ENCODE data around the gene LCN2.

LCN2 gene

GRCh38 chr9:128146591-128147120, 2.6 kb upstream of the LCN2 start:
- in situ Hi-C loops (cut with MboI; ENCODE audit: low sequenced_read_pairs), result no loop called here

- in situ Hi-C loops (cut with MboI; ENCODE audit: low sequenced_read_pairs), result no loop called here
Measured at GRCh38 chr9:128148509-128149000, 698 bp upstream of the LCN2 start.

GRCh38 chr9:128149951-128150593, 819 bp downstream of the LCN2 start:
- in situ Hi-C loops (cut with MboI; ENCODE audit: low sequenced_read_pairs), result no loop called here

GRCh38 chr9:128150594-128151308, 1.5 kb downstream of the LCN2 start:
- in situ Hi-C loops (cut with MboI; ENCODE audit: low sequenced_read_pairs), result no loop called here

GRCh38 chr9:128151309-128152132, 2.3 kb downstream of the LCN2 start:
- in situ Hi-C loops (cut with MboI; ENCODE audit: low sequenced_read_pairs), result no loop called here

- in situ Hi-C loops (cut with MboI; ENCODE audit: low sequenced_read_pairs), result no loop called here
Measured at GRCh38 chr9:128152133-128153059, 3.1 kb downstream of the LCN2 start.

- in situ Hi-C loops (cut with MboI; ENCODE audit: low sequenced_read_pairs), result no loop called here
Measured at GRCh38 chr9:128153060-128153946, 4.0 kb downstream of the LCN2 start.

GRCh38 chr9:128153947-128154695, 4.9 kb downstream of the LCN2 start:
- in situ Hi-C loops (cut with MboI; ENCODE audit: low sequenced_read_pairs), result no loop called here

- in situ Hi-C loops (cut with MboI; ENCODE audit: low sequenced_read_pairs), result no loop called here
Measured at GRCh38 chr9:128155736-128156500, 6.7 kb downstream of the LCN2 start.

- in situ Hi-C loops (cut with MboI; ENCODE audit: low sequenced_read_pairs), result no loop called here
Measured at GRCh38 chr9:128159522-128159783, 10.2 kb downstream of the LCN2 start.

GRCh38 chr9:128159784-128160602, 10.7 kb downstream of the LCN2 start, which contains the start of gene BBLN:
Gene BBLN, plus strand, starts transcription at chr9:128160265. Its CDS starts 143 bp downstream, at chr9:128160408.
- in situ Hi-C loops (cut with MboI; ENCODE audit: low sequenced_read_pairs), result no loop called here

GRCh38 chr9:128160603-128160987, 11.3 kb downstream of the LCN2 start:
- in situ Hi-C loops (cut with MboI; ENCODE audit: low sequenced_read_pairs), result no loop called here

GRCh38 chr9:128161215-128161902, 12.1 kb downstream of the LCN2 start:
- in situ Hi-C loops (cut with MboI; ENCODE audit: low sequenced_read_pairs), result no loop called here

GRCh38 chr9:128162215-128163026, 13.2 kb downstream of the LCN2 start:
- in situ Hi-C loops (cut with MboI; ENCODE audit: low sequenced_read_pairs), result no loop called here

GRCh38 chr9:128163027-128163515, 13.8 kb downstream of the LCN2 start:
- in situ Hi-C loops (cut with MboI; ENCODE audit: low sequenced_read_pairs), result no loop called here

Data from hTERT RPE-1 (cell line).